ENCODE results near the gene LURAP1L.

Gene LURAP1L

DNA sequence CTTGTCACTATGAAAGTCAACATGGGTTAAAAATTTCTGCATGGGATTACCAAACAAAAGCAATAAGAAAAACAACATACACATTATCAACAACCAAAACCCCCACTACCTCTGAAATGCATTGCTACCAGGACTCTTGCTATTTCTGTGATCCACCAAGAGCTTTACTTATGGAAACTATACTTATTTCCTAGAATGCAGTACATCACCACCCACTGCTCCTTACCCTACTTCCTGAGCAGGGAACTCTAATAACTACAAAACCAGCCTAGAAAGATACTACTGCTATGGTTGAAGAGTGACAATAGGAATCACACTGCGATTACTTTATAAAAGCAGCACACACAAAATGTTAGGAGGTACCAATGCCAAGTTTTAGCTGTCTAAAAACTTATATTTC lies 22.2 kb downstream of the LURAP1L start:
- Histone ChIP-seq H3K36me3 (no peaks in the 10 kb centered on the region), H3K9me3 (ENCODE audit: severe bottlenecking) (no peaks in the 10 kb centered on the region), H3K4me3 (ENCODE audit: low read depth, low read length) (no peak overlapping the region), H3K27me3 (ENCODE audit: insufficient read depth, low read depth, severe bottlenecking) (no peaks in the 10 kb centered on the region), H3K27ac (peak overlapping the region; percentile 70; the same call in 1 of the 2 replicates)
- TF ChIP-seq, protein P1, sequence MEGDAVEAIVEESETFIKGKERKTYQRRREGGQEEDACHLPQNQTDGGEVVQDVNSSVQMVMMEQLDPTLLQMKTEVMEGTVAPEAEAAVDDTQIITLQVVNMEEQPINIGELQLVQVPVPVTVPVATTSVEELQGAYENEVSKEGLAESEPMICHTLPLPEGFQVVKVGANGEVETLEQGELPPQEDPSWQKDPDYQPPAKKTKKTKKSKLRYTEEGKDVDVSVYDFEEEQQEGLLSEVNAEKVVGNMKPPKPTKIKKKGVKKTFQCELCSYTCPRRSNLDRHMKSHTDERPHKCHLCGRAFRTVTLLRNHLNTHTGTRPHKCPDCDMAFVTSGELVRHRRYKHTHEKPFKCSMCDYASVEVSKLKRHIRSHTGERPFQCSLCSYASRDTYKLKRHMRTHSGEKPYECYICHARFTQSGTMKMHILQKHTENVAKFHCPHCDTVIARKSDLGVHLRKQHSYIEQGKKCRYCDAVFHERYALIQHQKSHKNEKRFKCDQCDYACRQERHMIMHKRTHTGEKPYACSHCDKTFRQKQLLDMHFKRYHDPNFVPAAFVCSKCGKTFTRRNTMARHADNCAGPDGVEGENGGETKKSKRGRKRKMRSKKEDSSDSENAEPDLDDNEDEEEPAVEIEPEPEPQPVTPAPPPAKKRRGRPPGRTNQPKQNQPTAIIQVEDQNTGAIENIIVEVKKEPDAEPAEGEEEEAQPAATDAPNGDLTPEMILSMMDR (IDR thresholded peaks at IDR 0.05; ENCODE audit: low read depth, low read length): no peak
- DNase-seq: no peak

DNA sequence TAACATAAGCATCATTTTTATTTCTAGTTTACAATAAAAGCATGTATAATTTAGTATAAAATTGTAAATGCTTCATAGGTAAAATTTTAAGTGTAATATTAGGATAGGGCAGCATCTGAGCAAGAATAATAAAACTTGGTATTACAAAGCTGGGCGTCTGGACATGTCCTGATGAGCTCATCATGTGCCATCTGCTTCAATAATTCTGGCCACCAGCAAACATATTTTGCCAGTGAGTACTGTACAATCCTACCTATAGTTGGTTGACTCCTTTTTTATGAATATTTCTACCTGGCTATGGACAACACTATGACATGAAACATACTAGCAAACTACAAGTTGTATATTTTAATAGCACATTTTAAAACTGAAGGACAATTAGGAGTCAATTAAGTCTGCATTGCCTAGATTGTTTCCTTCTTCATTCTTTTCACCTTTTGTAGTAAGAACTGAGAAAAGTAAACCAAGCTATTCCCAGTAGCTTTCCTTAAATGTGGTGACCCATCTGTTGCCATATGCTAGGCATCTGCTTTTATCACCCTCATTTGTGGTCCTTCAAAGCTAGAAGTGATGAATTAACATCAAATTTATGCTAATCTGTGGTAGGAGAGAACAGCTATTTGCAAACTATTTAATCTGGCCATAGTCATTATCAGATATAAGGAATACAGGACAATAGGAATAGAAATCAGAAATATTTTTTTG lies 23.4 kb downstream of the LURAP1L start:
- no peak overlapping the region for H3K4me3 ChIP-seq (ENCODE audit: low read depth, low read length)
- DNase-seq: peak; percentile 38
- no peaks in the 10 kb centered on the region for H3K36me3 ChIP-seq
- no peaks in the 10 kb centered on the region for H3K9me3 ChIP-seq (ENCODE audit: severe bottlenecking)
- peak overlapping the region; percentile 70 for H3K27ac ChIP-seq
- TF ChIP-seq, protein P1 (IDR thresholded peaks at IDR 0.05; ENCODE audit: low read depth, low read length): no peak
- H3K27me3 ChIP-seq (ENCODE audit: insufficient read depth, low read depth, severe bottlenecking): no peaks in the 10 kb centered on the region

DNA sequence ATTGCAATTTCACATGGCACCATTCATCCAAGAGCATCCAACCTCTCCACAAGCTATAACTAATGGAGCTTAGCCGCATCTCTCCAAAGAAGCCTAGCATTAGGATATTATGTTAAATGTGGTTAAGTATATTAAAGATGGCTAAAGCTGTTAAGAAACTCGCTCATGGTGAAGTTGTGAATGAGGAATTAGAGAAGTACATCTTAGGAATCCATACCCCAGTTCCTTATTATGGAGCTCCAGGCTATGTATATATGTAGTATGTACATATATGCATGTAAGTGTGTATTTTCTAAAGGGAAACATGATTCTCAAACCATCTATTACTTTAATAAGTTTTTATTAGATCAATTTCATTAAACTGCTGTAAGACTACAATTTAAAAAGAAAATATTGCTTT lies 26.4 kb downstream of the LURAP1L start:
- no peak for DNase-seq
- H3K27ac ChIP-seq: no peak overlapping the region
- no peak overlapping the region for H3K4me3 ChIP-seq (ENCODE audit: low read depth, low read length)
- H3K36me3 ChIP-seq: no peaks in the 10 kb centered on the region
- TF ChIP-seq, protein P1 (IDR thresholded peaks at IDR 0.05; ENCODE audit: low read depth, low read length): no peak
- no peaks in the 10 kb centered on the region for H3K27me3 ChIP-seq (ENCODE audit: insufficient read depth, low read depth, severe bottlenecking)
- no peaks in the 10 kb centered on the region for H3K9me3 ChIP-seq (ENCODE audit: severe bottlenecking)

DNA sequence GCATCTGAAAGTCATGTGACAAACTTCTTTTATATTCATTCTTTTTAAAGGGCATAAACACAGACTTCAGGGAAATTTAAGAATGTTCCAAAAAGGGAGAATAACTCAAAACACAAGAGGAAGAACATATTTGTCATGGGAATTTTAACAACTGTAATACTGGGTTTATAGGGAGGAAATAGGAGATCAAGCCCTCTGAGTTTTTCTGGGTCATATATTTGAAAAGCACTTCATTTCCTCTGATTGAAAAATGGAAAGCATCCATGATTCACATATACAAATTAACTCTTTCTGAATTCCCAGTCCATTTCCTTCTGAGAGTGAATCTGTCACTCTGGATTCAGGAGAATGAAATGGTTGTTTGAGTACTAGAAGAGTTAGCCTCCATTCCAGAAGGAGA lies 26.8 kb downstream of the LURAP1L start:
- no peak for DNase-seq
- Histone ChIP-seq H3K9me3 (ENCODE audit: severe bottlenecking) (no peaks in the 10 kb centered on the region), H3K36me3 (no peaks in the 10 kb centered on the region), H3K27me3 (ENCODE audit: insufficient read depth, low read depth, severe bottlenecking) (no peaks in the 10 kb centered on the region), H3K27ac (no peak overlapping the region), H3K4me3 (ENCODE audit: low read depth, low read length) (no peak overlapping the region)
- TF ChIP-seq, protein P1 (IDR thresholded peaks at IDR 0.05; ENCODE audit: low read depth, low read length): no peak

DNA sequence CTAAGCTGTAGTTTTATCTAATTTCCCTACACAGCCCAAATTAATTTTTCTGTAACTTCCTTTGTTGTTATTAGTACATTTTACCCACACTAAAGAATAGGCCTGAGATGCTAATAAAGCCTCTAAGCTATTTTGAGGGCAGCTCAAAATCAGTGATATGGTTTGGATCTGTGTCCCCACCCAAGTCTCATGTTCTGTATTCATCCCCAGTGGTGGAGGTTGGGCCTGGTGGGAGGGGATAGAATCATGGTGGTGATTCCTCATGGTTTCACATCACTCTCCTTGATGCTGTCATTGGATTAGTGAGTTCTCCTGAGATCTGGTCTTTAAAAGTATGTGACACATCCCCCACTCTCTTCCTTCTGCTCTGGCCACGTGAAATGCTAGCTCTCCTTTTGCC lies 27.3 kb downstream of the LURAP1L start:
- H3K4me3 ChIP-seq (ENCODE audit: low read depth, low read length): no peak overlapping the region
- no peaks in the 10 kb centered on the region for H3K9me3 ChIP-seq (ENCODE audit: severe bottlenecking)
- no peak overlapping the region for H3K27ac ChIP-seq
- H3K27me3 ChIP-seq (ENCODE audit: insufficient read depth, low read depth, severe bottlenecking): no peaks in the 10 kb centered on the region
- H3K36me3 ChIP-seq: no peaks in the 10 kb centered on the region
- TF ChIP-seq, protein P1 (IDR thresholded peaks at IDR 0.05; ENCODE audit: low read depth, low read length): no peak
- no peak for DNase-seq

DNA sequence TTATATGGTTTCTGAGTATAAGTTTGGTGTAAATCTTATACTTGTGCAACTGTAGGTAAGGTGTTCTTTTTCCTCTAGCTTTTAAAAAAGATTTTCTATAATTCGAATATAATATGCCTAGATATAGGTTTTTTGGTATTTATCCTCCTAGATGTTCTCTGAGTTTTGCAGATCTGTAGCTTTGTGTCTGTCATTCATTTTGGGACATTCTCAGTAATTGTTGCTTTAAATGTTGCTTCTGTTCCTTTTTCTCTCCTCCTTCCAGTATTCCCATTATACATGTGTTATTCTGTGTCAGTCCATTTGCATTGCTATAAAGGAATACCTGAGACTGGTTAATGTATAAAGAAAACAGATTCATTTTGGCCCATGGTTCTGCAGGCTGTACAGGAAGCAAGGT lies 33.7 kb downstream of the LURAP1L start:
- Histone ChIP-seq H3K27ac (no peak overlapping the region), H3K27me3 (ENCODE audit: insufficient read depth, low read depth, severe bottlenecking) (no peaks in the 10 kb centered on the region), H3K4me3 (ENCODE audit: low read depth, low read length) (no peak overlapping the region), H3K36me3 (no peaks in the 10 kb centered on the region), H3K9me3 (ENCODE audit: severe bottlenecking) (no peaks in the 10 kb centered on the region)
- TF ChIP-seq, protein P1 (IDR thresholded peaks at IDR 0.05; ENCODE audit: low read depth, low read length): no peak
- no peak for DNase-seq
